ENCODE results near the gene RREB1. TPM values are rescaled to one million over a fixed set of nuclear protein-coding genes. Genes with fewer than 3 reads are reported as not detected.
A peak's percentile ranks its signal among the peaks of the same experiment; 100 is the strongest.

RREB1 gene
- total RNA-seq, 1 experiment from 2014 or later: 35.8 TPM

- Histone ChIP-seq H2BK12ac (ENCODE audit: insufficient read length, low read depth, low read length) (no peak overlapping the region), H3K4ac (ENCODE audit: low read depth, low read length) (no peak overlapping the region), H2AFZ (ENCODE audit: low read length) (no peak overlapping the region), H3K23me2 (ENCODE audit: insufficient read length, low read depth, low read length, poor library complexity, severe bottlenecking) (peaks cover 3% of the 10 kb centered on the region), H3K4me1 (ENCODE audit: insufficient read depth, low read length) (peaks cover 3% of the 10 kb centered on the region; the same call in 1 of the 2 replicates), H2BK120ac (ENCODE audit: low read depth, low read length, poor library complexity, severe bottlenecking) (no peak overlapping the region), H3K9me3 (ENCODE audit: control insufficient read depth, low read depth, low read length) (no peaks in the 10 kb centered on the region), H3K27me3 (ENCODE audit: insufficient read depth, low read length) (no peaks in the 10 kb centered on the region), H4K5ac (ENCODE audit: insufficient read length, low read depth, low read length) (no peak overlapping the region), H3K79me2 (ENCODE audit: insufficient read depth, low read length) (no peaks in the 10 kb centered on the region), H3K79me1 (ENCODE audit: insufficient read depth, low read depth, low read length, poor library complexity, severe bottlenecking) (no peaks in the 10 kb centered on the region), H3K18ac (ENCODE audit: insufficient read length, low read depth, low read length) (no peak overlapping the region), H2AK5ac (ENCODE audit: insufficient read length, low read length) (no peak overlapping the region), H3K23ac (ENCODE audit: insufficient read length, low read depth, low read length) (no peak overlapping the region), H4K8ac (replicated peaks; ENCODE audit: insufficient read length, low read depth, low read length) (no peak overlapping the region), H4K20me1 (ENCODE audit: control insufficient read depth, insufficient read depth, insufficient read length) (no peaks in the 10 kb centered on the region), H2BK5ac (ENCODE audit: insufficient read length, low read length) (no peak overlapping the region), H3K4me2 (ENCODE audit: insufficient read depth, insufficient read length, low read length) (no peak overlapping the region), H3K14ac (ENCODE audit: insufficient read depth, low read length) (no peak overlapping the region), H4K91ac (ENCODE audit: insufficient read length, low read depth, low read length) (no peak overlapping the region), H3T11ph (ENCODE audit: low read length) (no peak overlapping the region), H2BK15ac (ENCODE audit: low read depth, low read length) (no peak overlapping the region), H3K56ac (ENCODE audit: insufficient read length, low read depth, low read length) (no peak overlapping the region), H3K27ac (ENCODE audit: insufficient read length, low read depth, low read length) (no peak overlapping the region), H2BK20ac (ENCODE audit: low read depth, low read length, poor library complexity, severe bottlenecking) (no peak overlapping the region), H3K9ac (ENCODE audit: extremely low read depth, insufficient read length, low read length) (no peak overlapping the region)
- TF ChIP-seq, protein P1, sequence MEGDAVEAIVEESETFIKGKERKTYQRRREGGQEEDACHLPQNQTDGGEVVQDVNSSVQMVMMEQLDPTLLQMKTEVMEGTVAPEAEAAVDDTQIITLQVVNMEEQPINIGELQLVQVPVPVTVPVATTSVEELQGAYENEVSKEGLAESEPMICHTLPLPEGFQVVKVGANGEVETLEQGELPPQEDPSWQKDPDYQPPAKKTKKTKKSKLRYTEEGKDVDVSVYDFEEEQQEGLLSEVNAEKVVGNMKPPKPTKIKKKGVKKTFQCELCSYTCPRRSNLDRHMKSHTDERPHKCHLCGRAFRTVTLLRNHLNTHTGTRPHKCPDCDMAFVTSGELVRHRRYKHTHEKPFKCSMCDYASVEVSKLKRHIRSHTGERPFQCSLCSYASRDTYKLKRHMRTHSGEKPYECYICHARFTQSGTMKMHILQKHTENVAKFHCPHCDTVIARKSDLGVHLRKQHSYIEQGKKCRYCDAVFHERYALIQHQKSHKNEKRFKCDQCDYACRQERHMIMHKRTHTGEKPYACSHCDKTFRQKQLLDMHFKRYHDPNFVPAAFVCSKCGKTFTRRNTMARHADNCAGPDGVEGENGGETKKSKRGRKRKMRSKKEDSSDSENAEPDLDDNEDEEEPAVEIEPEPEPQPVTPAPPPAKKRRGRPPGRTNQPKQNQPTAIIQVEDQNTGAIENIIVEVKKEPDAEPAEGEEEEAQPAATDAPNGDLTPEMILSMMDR (conservative IDR thresholded peaks at IDR 0.05): no peak
- Mint-ChIP-seq H3K9me3 (peaks cover 17 to 21% of the 10 kb centered on the region in 2 experiments), H3K4me3 (no peak overlapping the region), H3K27me3 (ENCODE audit: low read depth) (peaks cover 16% of the 10 kb centered on the region), H3K36me3 (ENCODE audit: insufficient read depth in 1 of 3, low read depth in 3 of 3) (peaks cover 3 to 12% (median 11%) of the 10 kb centered on the region in 3 experiments; a peak in 5 of 7 replicates), H3K27ac (peak overlapping the region in 1 of 3 experiments; percentile 31; a peak in 1 of 7 replicates), H3K4me1 (peaks cover 16 to 28% of the 10 kb centered on the region in 2 experiments)
- no peak for DNase-seq
- WGBS (ENCODE audit: extremely low coverage, insufficient read length, low lambda C conversion rate): no CpG with 5 or more reads among the region's 9 CpGs
These were observed 150.5 kb downstream of the RREB1 start for GRCh38 chr6:7258231-7258763.

Data from H9 (cell line).